Breast epithelium (tissue), 3 donors: Measurements from ENCODE around the gene FBXL4.

Experiments
- CTCF ChIP-seq, 3 donors: fragments of 450-650 bp; IDR thresholded peaks; one replicate each; pipeline ENCODE4 v1.5.1; 2016 to 2017; ENCODE audit warnings: antibody characterized with exemption in 3 of 3, mild to moderate bottlenecking in 3 of 3, moderate library complexity in 3 of 3
- POLR2A ChIP-seq: fragments of 450-650 bp; IDR thresholded peaks from one replicate; pipeline ENCODE4 v1.6.1; 2016; ENCODE audit warnings: antibody characterized with exemption, mild to moderate bottlenecking, moderate library complexity
- POLR2AphosphoS5 ChIP-seq, 3 donors: sonication (generic); formaldehyde crosslinking; IDR thresholded peaks; one replicate each; pipeline ENCODE4 v1.6.1; 2017; ENCODE audit warnings: antibody characterized with exemption in 3 of 3

GRCh38 chr6:98844244-98845210 is 103.2 kb downstream of the FBXL4 start:
- TF ChIP-seq CTCF (IDR thresholded peaks at IDR 0.05) (no peak), POLR2AphosphoS5 (IDR thresholded peaks at IDR 0.05) (no peak), POLR2A (no peak)
